Endothelial cell of umbilical vein (primary cell): Measurements from ENCODE around the gene TXNL4B. TPM values are rescaled to one million over a fixed set of nuclear protein-coding genes. Genes with fewer than 3 reads are reported as not detected.

ENCODE experiments used
- BruUV-seq: library from RNA; stranded (reverse); fragments of 400-500 nt; replicated peaks from 2 replicates; lab custom pipeline; 2021; lab: Mats Ljungman, UMichigan
- CTCF ChIA-PET: fragments of 300-600, 350-600 bp; sonication (Branson Sonifier 250); formaldehyde crosslinking; loops from one replicate; lab custom pipeline; 2021; ENCODE audit warnings: antibody characterized with exemption, inconsistent platforms; lab: Charles Lee
- POLR2A ChIA-PET: fragments of 300-600, 350-600 bp; sonication (Branson Sonifier 250); formaldehyde crosslinking; loops from one replicate; lab custom pipeline; 2021; ENCODE audit warnings: antibody characterized with exemption, inconsistent platforms; lab: Charles Lee
- DNase-seq: peaks from one replicate; pipeline ENCODE4 v3.0.0-alpha.2; 2011; ENCODE audit warnings: low read depth, low spot score
- FAIRE-seq: peaks from 2 replicates; lab custom pipeline; 2011; peaks lifted over from hg19 to GRCh38; lab: Jason Lieb, UNC
- H2AFZ ChIP-seq: 2 replicates; pipeline ENCODE4 v1.6.0; 2012; ENCODE audit warnings: low read depth, low read length, control low read depth, inconsistent platforms
- H3K27ac ChIP-seq: 2 replicates; pipeline ENCODE4 v1.5.1; 2011; ENCODE audit warnings: low read depth, mild to moderate bottlenecking, control low read depth, low read length, moderate library complexity; ENCODE audit not compliant: insufficient read depth
- H3K27me3 ChIP-seq, 2 experiments: 2 replicates each; pipeline versions ENCODE4 v1.6.0 to v1.6.1; 2011; ENCODE audit warnings: low read length in 2 of 2, mixed read lengths in 1 of 2; ENCODE audit not compliant: control insufficient read depth in 2 of 2, insufficient read depth in 2 of 2
- H3K36me3 ChIP-seq, 2 experiments: 2 replicates in 1 of 2; 3 replicates in 1 of 2; pipeline ENCODE4 v1.5.1; 2011; ENCODE audit warnings: low read length in 2 of 2, mild to moderate bottlenecking in 1 of 2, moderate library complexity in 1 of 2; ENCODE audit not compliant: control insufficient read depth in 2 of 2, insufficient read depth in 2 of 2; ENCODE audit errors: extremely low read depth in 1 of 2
- H3K4me1 ChIP-seq: 3 replicates; pipeline ENCODE4 v1.5.1; 2011; ENCODE audit warnings: mild to moderate bottlenecking, low read length; ENCODE audit not compliant: control insufficient read depth, insufficient read depth; ENCODE audit errors: extremely low read depth
- H3K4me2 ChIP-seq: 2 replicates; pipeline ENCODE4 v1.6.1; 2011; ENCODE audit warnings: low read length, control low read depth, mixed read lengths; ENCODE audit not compliant: insufficient read depth
- H3K4me3 ChIP-seq, 3 experiments: fragments of 200-600 bp in 1 of 3; sonication (generic), shearing (Covaris generic) in 1 of 3; replicated peaks in 1 of 3; 2 replicates each; pipeline ENCODE4 v1.5.1; 2011 to 2016; ENCODE audit warnings: control low read depth in 3 of 3, low read length in 3 of 3, mild to moderate bottlenecking in 2 of 3, inconsistent platforms in 1 of 3, low read depth in 1 of 3, moderate library complexity in 1 of 3; ENCODE audit not compliant: insufficient read depth in 1 of 3
- H3K79me2 ChIP-seq: 2 replicates; pipeline ENCODE4 v1.6.0; 2012; ENCODE audit warnings: low read length, inconsistent platforms; ENCODE audit not compliant: control insufficient read depth, insufficient read depth
- H3K9ac ChIP-seq: replicated peaks from 2 replicates; pipeline ENCODE3; 2011; ENCODE audit warnings: low read length, control low read depth; ENCODE audit not compliant: insufficient read depth; ENCODE audit errors: extremely low read depth
- H3K9me1 ChIP-seq: replicated peaks from 3 replicates; pipeline ENCODE4 v1.6.0; 2011; ENCODE audit warnings: mild to moderate bottlenecking, low read length; ENCODE audit not compliant: control insufficient read depth, insufficient read depth; ENCODE audit errors: extremely low read depth
- H3K9me3 ChIP-seq: replicated peaks from 2 replicates; pipeline ENCODE4 v1.5.1; 2012; ENCODE audit warnings: low read length, inconsistent platforms; ENCODE audit not compliant: control insufficient read depth, insufficient read depth
- H4K20me1 ChIP-seq: replicated peaks from 2 replicates; pipeline ENCODE3; 2011; ENCODE audit warnings: mild to moderate bottlenecking, low read length; ENCODE audit not compliant: control insufficient read depth, insufficient read depth; ENCODE audit errors: extremely low read depth
- EZH2 ChIP-seq: IDR thresholded peaks from 2 replicates; pipeline ENCODE4 v1.6.1; 2012; ENCODE audit warnings: borderline replicate concordance, low read depth, mild to moderate bottlenecking, moderate library complexity, low read length, inconsistent platforms; ENCODE audit not compliant: severe bottlenecking
- FOS ChIP-seq: IDR thresholded peaks from 2 replicates; pipeline ENCODE4 v1.6.1; 2011; ENCODE audit warnings: mild to moderate bottlenecking, low read length, moderate library complexity, borderline replicate concordance; ENCODE audit not compliant: insufficient read depth
- GATA2 ChIP-seq: IDR thresholded peaks from 2 replicates; pipeline ENCODE4 v1.7.0; 2011; ENCODE audit warnings: low read depth, mild to moderate bottlenecking, moderate library complexity, mixed read lengths, low read length; ENCODE audit not compliant: insufficient read length, insufficient read depth
- JUN ChIP-seq: IDR thresholded peaks from 2 replicates; pipeline ENCODE4 v1.6.1; 2011; ENCODE audit warnings: borderline replicate concordance, low read depth; ENCODE audit not compliant: insufficient read length, insufficient read depth
- MAX ChIP-seq: IDR thresholded peaks from 2 replicates; pipeline ENCODE4 v1.6.1; 2011; ENCODE audit not compliant: insufficient read depth, insufficient read length
- MYC ChIP-seq: IDR thresholded peaks from one replicate; pipeline ENCODE4 v1.6.1; 2011; ENCODE audit warnings: mild to moderate bottlenecking, low read depth, low read length
- POLR2A ChIP-seq: IDR thresholded peaks from 2 replicates; pipeline ENCODE4 v1.6.1; 2012; ENCODE audit warnings: low read depth, mild to moderate bottlenecking, control low read depth, low read length
- dilution Hi-C: fragments of 300-500 bp; cut with MboI; formaldehyde crosslinking; loops from one replicate; pipeline ENCODE4 v1.15.0; 2019; ENCODE audit warnings: low sequenced_read_pairs; ENCODE audit not compliant: extremely low pct_ligation_motif_present
- intact Hi-C: fragments of 100-400 bp; cut with micrococcal nuclease; formaldehyde crosslinking; loops from one replicate; pipeline ENCODE4 v1.10.0; 2022
- polyA plus RNA-seq, 4 experiments: library from polyadenylated mRNA; depleted of rRNA in 3 of 4; stranded (reverse) in 3 of 4; unstranded in 1 of 4; fragments of >200 nt; gene quantifications; 2 replicates each; pipeline versions ENCODE4 v1.2.1 to v1.2.3, GENCODE V29; 2011 to 2012; ENCODE audit warnings: missing spikeins in 1 of 4
- total RNA-seq: library from RNA; stranded (reverse); gene quantifications from 2 replicates; pipeline ENCODE4 v1.2.3, GENCODE V29; 2021
- TF ChIP-seq, protein P1 (sequence below), 2 donors: IDR thresholded peaks; 1 replicate in 1 of 2; 2 replicates in 1 of 2; pipeline ENCODE4 v1.5.1; 2011; ENCODE audit warnings: low read length in 2 of 2, mild to moderate bottlenecking in 2 of 2, moderate library complexity in 2 of 2, control low read depth in 1 of 2, inconsistent platforms in 1 of 2, low read depth in 1 of 2; ENCODE audit not compliant: insufficient read depth in 1 of 2; ENCODE audit errors: extremely low read depth in 1 of 2

The TXNL4B gene
- total and polyA plus RNA-seq, 2 donors (not counting 3 experiments of a cell fraction or from before 2014, with no cell fraction given) = 10.0 to 12.7 TPM

DNA sequence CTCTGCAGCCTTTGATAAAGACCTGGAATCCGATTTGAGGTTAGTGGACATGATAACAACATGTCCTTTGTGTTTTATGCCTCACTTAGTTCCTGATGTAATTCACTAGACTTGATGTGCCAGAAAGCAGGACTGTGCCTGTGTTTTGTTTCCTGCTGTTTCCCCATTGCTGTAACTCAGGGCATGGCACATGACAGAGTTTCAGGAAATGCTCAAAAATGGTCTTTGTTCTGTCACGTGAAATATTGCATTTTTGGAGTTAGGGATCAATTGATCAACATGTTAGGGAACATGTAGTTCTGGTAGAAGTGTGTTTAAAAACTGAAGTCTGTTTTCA, 33.0 kb upstream of the TXNL4B start:
- intact Hi-C loops (loop anchor here (10.0 kb wide), 1 partner anchor 1908 kb away; no protein-coding TSS in a partner anchor), dilution Hi-C loops (loop anchor here (25.0 kb wide), 1 partner anchor 336 kb away; no protein-coding TSS in a partner anchor)
- H3K4me2 ChIP-seq = no peak overlapping the region
- no peaks in the 10 kb centered on the region for H3K79me2 ChIP-seq
- H3K9me1 ChIP-seq = no peaks in the 10 kb centered on the region
- H4K20me1 ChIP-seq = no peaks in the 10 kb centered on the region
- no TSS peak for BruUV-seq
- no peak overlapping the region for H3K4me3 ChIP-seq
- no peak for TF ChIP-seq MYC
- TF ChIP-seq JUN = no peak
- TF ChIP-seq FOS = no peak
- TF ChIP-seq EZH2 = no peak
- TF ChIP-seq, protein P1, sequence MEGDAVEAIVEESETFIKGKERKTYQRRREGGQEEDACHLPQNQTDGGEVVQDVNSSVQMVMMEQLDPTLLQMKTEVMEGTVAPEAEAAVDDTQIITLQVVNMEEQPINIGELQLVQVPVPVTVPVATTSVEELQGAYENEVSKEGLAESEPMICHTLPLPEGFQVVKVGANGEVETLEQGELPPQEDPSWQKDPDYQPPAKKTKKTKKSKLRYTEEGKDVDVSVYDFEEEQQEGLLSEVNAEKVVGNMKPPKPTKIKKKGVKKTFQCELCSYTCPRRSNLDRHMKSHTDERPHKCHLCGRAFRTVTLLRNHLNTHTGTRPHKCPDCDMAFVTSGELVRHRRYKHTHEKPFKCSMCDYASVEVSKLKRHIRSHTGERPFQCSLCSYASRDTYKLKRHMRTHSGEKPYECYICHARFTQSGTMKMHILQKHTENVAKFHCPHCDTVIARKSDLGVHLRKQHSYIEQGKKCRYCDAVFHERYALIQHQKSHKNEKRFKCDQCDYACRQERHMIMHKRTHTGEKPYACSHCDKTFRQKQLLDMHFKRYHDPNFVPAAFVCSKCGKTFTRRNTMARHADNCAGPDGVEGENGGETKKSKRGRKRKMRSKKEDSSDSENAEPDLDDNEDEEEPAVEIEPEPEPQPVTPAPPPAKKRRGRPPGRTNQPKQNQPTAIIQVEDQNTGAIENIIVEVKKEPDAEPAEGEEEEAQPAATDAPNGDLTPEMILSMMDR (IDR thresholded peaks at IDR 0.05; ENCODE audit: extremely low read depth in 1 of 2, insufficient read depth in 1 of 2, low read depth in 1 of 2, low read length in 2 of 2) = no peak
- TF ChIP-seq POLR2A = no peak
- no peak for TF ChIP-seq MAX
- no peak for TF ChIP-seq GATA2
- no peak overlapping the region for H3K9ac ChIP-seq
- H3K27ac ChIP-seq = no peak overlapping the region
- ChIA-PET POLR2A (no interaction called here), CTCF (interaction anchor here (2.4 kb wide), 1 partner anchor 24 kb away, joined by 8 read pairs; no protein-coding TSS in a partner anchor)
- no peak for FAIRE-seq
- no peaks in the 10 kb centered on the region for H3K36me3 ChIP-seq
- DNase-seq = no peak
- peaks cover 3% of the 10 kb centered on the region for H3K4me1 ChIP-seq
- H2AFZ ChIP-seq = no peak overlapping the region
- H3K27me3 ChIP-seq = peaks cover 0 to 3% of the 10 kb centered on the region in 2 experiments
- H3K9me3 ChIP-seq = no peaks in the 10 kb centered on the region
